H7 (cell line): ENCODE data around the gene GDF7. TPM values are rescaled to one million over a fixed set of nuclear protein-coding genes. Genes with fewer than 3 reads are reported as not detected.

ENCODE experiments used
- DNase-seq: peaks from one replicate; pipeline ENCODE4 v3.0.0; 2012
- H3K27me3 ChIP-seq: 2 replicates; pipeline ENCODE4 v1.6.0; 2011; ENCODE audit warnings: mild to moderate bottlenecking, low read length; ENCODE audit not compliant: control insufficient read depth, insufficient read depth
- H3K36me3 ChIP-seq: replicated peaks from 2 replicates; pipeline ENCODE4 v1.5.1; 2011; ENCODE audit warnings: low read length; ENCODE audit not compliant: control insufficient read depth, insufficient read depth
- H3K4me3 ChIP-seq: 2 replicates; pipeline ENCODE4 v1.5.1; 2011; ENCODE audit warnings: low read depth, mild to moderate bottlenecking, control low read depth, low read length, moderate library complexity; ENCODE audit not compliant: insufficient read depth
- total RNA-seq: library from RNA; depleted of rRNA; stranded (reverse); fragments of >200 nt; shearing (Covaris generic); gene quantifications from 2 replicates; pipeline ENCODE4 v1.2.3, GENCODE V29; 2014

Gene GDF7
- total RNA-seq, 1 experiment from 2014 or later: 1.4 TPM

DNA sequence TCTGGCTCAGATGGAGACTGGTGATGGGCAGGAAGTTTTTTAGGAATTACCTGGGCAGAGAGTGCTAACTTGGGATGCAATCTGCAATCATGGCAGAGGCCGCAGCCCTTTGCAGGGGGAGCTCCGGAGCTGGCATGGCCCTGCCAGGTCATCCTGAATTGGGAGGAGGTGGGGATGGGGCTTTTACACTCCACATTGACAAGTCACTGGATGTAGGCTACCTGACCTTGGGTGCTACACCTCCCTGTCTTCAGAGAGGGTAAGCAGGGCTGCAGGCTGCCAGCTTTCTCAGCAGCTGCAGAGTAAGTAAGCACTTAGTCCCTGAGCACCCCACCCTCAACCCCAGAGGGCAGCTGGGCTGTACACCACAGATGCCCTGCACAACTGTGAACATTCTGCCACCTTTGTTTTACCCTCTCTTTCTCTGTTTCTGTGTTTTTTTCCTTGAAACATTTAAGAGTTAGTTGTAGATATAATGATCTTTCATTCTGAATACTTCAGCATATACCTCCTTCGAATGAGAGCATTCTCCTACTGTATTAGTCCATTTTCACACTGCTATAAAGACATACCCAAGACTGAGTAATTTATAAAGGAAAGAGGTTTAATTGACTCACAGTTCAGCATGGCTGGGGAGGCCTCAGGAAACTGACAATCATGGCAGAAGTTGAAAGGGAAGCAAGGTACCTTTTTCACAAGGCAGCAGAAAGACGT is 9.3 kb upstream of the GDF7 start:
- H3K27me3 ChIP-seq: peaks cover 14% of the 10 kb centered on the region
- peak; percentile 74 for DNase-seq
- no peak overlapping the region for H3K4me3 ChIP-seq
- no peaks in the 10 kb centered on the region for H3K36me3 ChIP-seq

- H3K4me3 ChIP-seq: no peak overlapping the region
- H3K36me3 ChIP-seq: no peaks in the 10 kb centered on the region
- peak; percentile 41 for DNase-seq
- H3K27me3 ChIP-seq: peaks cover 45% of the 10 kb centered on the region
Observed at GRCh38 chr2:20660506-20661420, 6.2 kb upstream of the GDF7 start.

DNA sequence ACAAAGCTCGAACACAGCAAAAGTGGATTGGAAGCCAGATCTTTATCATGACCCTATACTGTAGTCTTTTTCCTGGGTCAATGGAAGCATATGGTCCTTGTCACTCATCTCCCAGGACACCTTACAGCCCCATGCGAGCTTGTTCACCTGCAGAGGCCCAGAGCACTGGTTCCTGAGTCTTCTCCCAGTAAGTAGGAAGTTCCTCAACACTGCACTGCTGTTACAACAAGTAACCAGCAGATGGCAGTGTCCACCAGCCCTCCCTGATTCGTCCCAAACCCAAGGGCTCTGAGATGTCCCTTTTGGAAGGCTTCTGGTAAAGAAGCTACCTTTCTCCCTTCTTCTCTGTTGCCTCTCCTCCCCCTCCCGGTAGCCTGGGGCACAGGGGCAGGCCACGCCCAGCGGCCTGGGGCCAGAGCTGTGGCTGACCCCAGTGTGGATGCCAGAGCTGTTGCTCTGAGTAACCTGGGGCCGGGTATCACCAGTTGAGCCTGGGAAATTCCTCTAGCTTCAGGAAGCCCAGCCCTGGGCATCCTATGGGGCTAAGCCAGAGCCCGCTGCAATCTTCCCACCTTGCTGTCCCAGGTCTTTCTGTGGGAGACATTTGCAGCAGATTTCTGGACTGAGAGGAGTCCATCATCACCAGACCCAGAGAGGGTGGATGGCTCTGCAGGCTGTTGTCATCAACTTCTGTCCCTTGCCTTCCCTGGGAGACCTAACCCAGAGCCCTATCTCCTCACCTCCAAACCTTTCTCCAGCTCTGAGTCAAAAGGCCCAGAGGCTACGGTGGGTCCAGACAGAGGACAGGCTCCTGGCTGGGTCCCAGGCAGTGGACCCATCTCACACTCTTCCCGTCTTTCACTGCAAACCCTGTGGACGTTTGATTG is 5.3 kb upstream of the GDF7 start:
- Histone ChIP-seq H3K27me3 (peaks cover 54% of the 10 kb centered on the region), H3K4me3 (no peak overlapping the region), H3K36me3 (no peaks in the 10 kb centered on the region)
- peak; percentile 94 for DNase-seq

GRCh38 chr2:20662308-20662937 is 4.5 kb upstream of the GDF7 start:
- Histone ChIP-seq H3K36me3 (no peaks in the 10 kb centered on the region), H3K27me3 (peaks cover 57% of the 10 kb centered on the region)
- no peak for DNase-seq

GRCh38 chr2:20663196-20664070 is 3.5 kb upstream of the GDF7 start:
- no peak overlapping the region for H3K4me3 ChIP-seq
- H3K27me3 ChIP-seq: peaks cover 67% of the 10 kb centered on the region
- no peaks in the 10 kb centered on the region for H3K36me3 ChIP-seq
- peak; percentile 28 for DNase-seq

More at GRCh38 chr2:20662308-20662937, 4.5 kb upstream of the GDF7 start:
- H3K4me3 ChIP-seq: no peak overlapping the region

GRCh38 chr2:20664071-20664390 is 2.9 kb upstream of the GDF7 start:
- Histone ChIP-seq H3K36me3 (no peaks in the 10 kb centered on the region), H3K4me3 (no peak overlapping the region), H3K27me3 (peaks cover 73% of the 10 kb centered on the region)
- DNase-seq: peak; percentile 67

DNA sequence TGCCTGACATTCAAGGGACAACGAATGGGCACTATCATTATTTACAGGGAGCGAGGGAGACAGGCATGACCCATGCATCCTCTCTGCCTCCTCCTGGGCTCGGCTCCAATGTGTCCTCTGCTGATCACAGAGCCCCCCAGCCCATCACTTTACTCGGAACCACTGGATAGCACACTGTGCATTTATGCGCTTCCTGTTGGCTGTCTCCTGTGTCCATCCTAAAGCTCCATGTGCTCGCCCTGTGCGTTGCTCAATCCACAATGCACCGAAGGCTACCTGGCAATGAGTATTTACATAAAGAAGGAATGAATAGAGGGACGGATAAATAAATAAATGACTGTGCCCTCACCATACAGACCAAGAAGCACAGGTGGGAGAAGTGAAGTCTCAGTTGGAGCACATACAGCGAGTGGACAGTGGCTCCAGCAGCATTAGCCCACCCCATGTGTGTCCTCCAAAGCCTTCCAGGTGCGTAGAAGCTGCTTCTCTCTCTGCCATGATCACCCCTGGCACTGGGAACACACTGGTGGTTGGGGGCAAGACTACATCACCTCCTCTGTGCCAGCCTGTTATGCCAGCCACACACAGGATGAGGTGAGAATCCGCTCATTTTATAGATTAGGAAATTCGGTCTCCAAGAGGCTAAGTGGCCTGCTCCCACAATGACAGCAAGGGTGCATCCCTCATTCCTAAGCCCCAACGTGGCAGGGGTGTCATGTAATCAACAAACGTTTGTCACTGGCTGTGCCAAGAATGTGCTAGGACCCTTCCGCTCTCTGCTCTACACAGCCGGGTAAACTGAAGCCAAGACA is 2.3 kb upstream of the GDF7 start:
- H3K27me3 ChIP-seq: peaks cover 79% of the 10 kb centered on the region
- no peaks in the 10 kb centered on the region for H3K36me3 ChIP-seq
- peak; percentile 36 for DNase-seq
- peak overlapping the region; percentile 52; the same call in 1 of the 2 replicates for H3K4me3 ChIP-seq

DNA sequence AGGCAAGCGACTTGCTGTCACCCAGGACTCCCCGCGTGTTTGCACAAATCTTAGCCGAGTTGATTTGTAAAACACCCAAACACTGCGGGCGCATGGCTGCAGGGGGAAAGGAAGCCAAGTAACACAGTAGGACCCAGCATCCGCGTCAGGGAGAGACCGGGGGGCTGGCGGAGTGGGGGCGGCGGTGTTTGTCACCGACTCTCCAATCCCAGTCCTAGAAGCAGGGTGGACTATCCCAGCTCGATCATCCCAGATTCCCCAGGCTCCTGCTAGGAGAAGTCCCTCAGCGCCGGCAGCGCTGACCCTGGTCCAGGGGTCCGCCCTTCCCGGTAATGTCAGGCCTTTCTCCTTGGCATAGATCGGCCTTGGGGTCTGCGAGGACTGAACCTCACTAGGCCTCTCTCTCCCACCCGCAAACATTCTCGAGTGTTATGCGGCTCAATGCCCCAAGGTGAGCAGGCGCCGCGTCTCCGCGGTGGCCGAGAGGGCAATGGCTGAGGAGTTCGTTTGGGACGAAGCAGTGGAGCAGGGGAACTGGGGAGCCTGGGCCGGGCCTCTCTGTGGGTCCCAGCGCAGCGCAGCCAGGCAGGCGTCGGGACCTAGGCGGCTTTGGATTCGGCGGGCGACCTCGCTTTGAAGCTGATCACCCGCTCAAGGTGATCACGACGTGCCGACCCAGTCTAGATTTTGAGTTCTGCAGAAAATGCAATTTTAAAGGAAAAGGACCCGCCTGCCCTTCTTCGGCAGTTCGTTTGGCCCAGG is 1.5 kb upstream of the GDF7 start:
- peak; percentile 84 for DNase-seq
- no peaks in the 10 kb centered on the region for H3K36me3 ChIP-seq
- peak overlapping the region; percentile 52 for H3K4me3 ChIP-seq
- H3K27me3 ChIP-seq: peaks cover 86% of the 10 kb centered on the region

- H3K36me3 ChIP-seq: no peaks in the 10 kb centered on the region
- H3K4me3 ChIP-seq: peak overlapping the region; percentile 52
- H3K27me3 ChIP-seq: peaks cover 88% of the 10 kb centered on the region
- peak; percentile 84 for DNase-seq
Observed at GRCh38 chr2:20666005-20666303, 990 bp upstream of the GDF7 start.

DNA sequence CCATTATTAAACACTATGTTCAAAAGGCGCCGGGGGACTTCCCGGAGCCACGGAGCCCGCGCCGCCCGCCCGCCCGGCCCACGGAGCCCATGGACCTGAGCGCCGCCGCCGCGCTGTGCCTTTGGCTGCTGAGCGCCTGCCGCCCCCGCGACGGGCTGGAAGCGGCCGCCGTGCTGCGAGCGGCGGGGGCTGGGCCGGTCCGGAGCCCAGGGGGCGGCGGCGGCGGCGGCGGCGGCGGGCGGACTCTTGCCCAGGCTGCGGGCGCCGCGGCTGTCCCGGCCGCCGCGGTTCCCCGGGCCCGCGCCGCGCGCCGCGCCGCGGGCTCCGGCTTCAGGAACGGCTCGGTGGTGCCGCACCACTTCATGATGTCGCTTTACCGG is 197 bp downstream of the GDF7 start:
- H3K4me3 ChIP-seq: peak overlapping the region; percentile 52
- no peak for DNase-seq
- H3K36me3 ChIP-seq: no peaks in the 10 kb centered on the region
- peaks cover 92% of the 10 kb centered on the region for H3K27me3 ChIP-seq

GRCh38 chr2:20667531-20668401 is 822 bp downstream of the GDF7 start:
- H3K4me3 ChIP-seq: peak overlapping the region; percentile 52
- peak; percentile 86 for DNase-seq
- no peaks in the 10 kb centered on the region for H3K36me3 ChIP-seq
- peaks cover 91% of the 10 kb centered on the region for H3K27me3 ChIP-seq

GRCh38 chr2:20668451-20668850 is 1.5 kb downstream of the GDF7 start:
- Histone ChIP-seq H3K36me3 (no peaks in the 10 kb centered on the region), H3K27me3 (peaks cover 89% of the 10 kb centered on the region), H3K4me3 (no peak overlapping the region)
- DNase-seq: peak; percentile 55
